H9 (cell line): ENCODE data around the gene DOK5. TPM values are rescaled to one million over a fixed set of nuclear protein-coding genes. Genes with fewer than 3 reads are reported as not detected.

ENCODE experiments used
- DNase-seq: peaks from one replicate; pipeline ENCODE4 v3.0.0-alpha.2; 2017
- H2AFZ ChIP-seq: one replicate; pipeline ENCODE4 v1.6.1; 2013; ENCODE audit warnings: mild to moderate bottlenecking, low read length, control low read depth, moderate library complexity
- H2AK5ac ChIP-seq: 2 replicates; pipeline ENCODE4 v1.6.1; 2013; ENCODE audit warnings: low read length, control low read depth, mixed read lengths; ENCODE audit not compliant: insufficient read length
- H2BK120ac ChIP-seq: one replicate; pipeline ENCODE4 v1.6.1; 2013; ENCODE audit warnings: low read depth, mild to moderate bottlenecking, low read length, control low read depth, inconsistent platforms; ENCODE audit not compliant: poor library complexity, severe bottlenecking
- H2BK12ac ChIP-seq: 2 replicates; pipeline ENCODE4 v1.6.1; 2013; ENCODE audit warnings: low read length, control low read depth, mixed read lengths, low read depth; ENCODE audit not compliant: insufficient read length
- H2BK15ac ChIP-seq: 2 replicates; pipeline ENCODE4 v1.6.1; 2013; ENCODE audit warnings: low read depth, low read length, control low read depth
- H2BK20ac ChIP-seq: one replicate; pipeline ENCODE4 v1.6.1; 2013; ENCODE audit warnings: low read depth, mild to moderate bottlenecking, low read length, control low read depth, inconsistent platforms; ENCODE audit not compliant: poor library complexity, severe bottlenecking
- H2BK5ac ChIP-seq: 2 replicates; pipeline ENCODE4 v1.6.1; 2013; ENCODE audit warnings: low read length, control low read depth, mixed read lengths; ENCODE audit not compliant: insufficient read length
- H3K14ac ChIP-seq: 2 replicates; pipeline ENCODE4 v1.6.1; 2013; ENCODE audit warnings: low read length, control low read depth; ENCODE audit not compliant: insufficient read depth
- H3K18ac ChIP-seq: 2 replicates; pipeline ENCODE4 v1.6.1; 2013; ENCODE audit warnings: low read depth, mild to moderate bottlenecking, mixed read lengths, low read length, control low read depth; ENCODE audit not compliant: insufficient read length
- H3K23ac ChIP-seq: 2 replicates; pipeline ENCODE4 v1.6.1; 2013; ENCODE audit warnings: low read length, control low read depth, mixed read lengths, low read depth; ENCODE audit not compliant: insufficient read length
- H3K23me2 ChIP-seq: 2 replicates; pipeline ENCODE4 v1.6.1; 2013; ENCODE audit warnings: low read depth, mild to moderate bottlenecking, mixed read lengths, low read length, control low read depth; ENCODE audit not compliant: insufficient read length, poor library complexity, severe bottlenecking
- H3K27ac ChIP-seq: 2 replicates; pipeline ENCODE4 v1.5.1; 2013; ENCODE audit warnings: low read length, control low read depth, mixed read lengths, low read depth; ENCODE audit not compliant: insufficient read length
- H3K27me3 ChIP-seq: 2 replicates; pipeline ENCODE4 v1.6.1; 2013; ENCODE audit warnings: low read length, control low read depth, inconsistent platforms; ENCODE audit not compliant: insufficient read depth
- H3K4ac ChIP-seq: 2 replicates; pipeline ENCODE4 v1.6.1; 2013; ENCODE audit warnings: low read depth, mild to moderate bottlenecking, control low read depth, inconsistent platforms, low read length, moderate library complexity
- H3K4me1 ChIP-seq: 2 replicates; pipeline ENCODE4 v1.6.1; 2013; ENCODE audit warnings: low read length, control low read depth, inconsistent platforms; ENCODE audit not compliant: insufficient read depth
- H3K4me2 ChIP-seq: 2 replicates; pipeline ENCODE4 v1.6.1; 2013; ENCODE audit warnings: low read length, control low read depth, mixed read lengths; ENCODE audit not compliant: insufficient read length, insufficient read depth
- H3K56ac ChIP-seq: 2 replicates; pipeline ENCODE4 v1.6.1; 2013; ENCODE audit warnings: low read depth, mild to moderate bottlenecking, mixed read lengths, low read length, control low read depth; ENCODE audit not compliant: insufficient read length
- H3K79me1 ChIP-seq: 2 replicates; pipeline ENCODE4 v1.6.1; 2013; ENCODE audit warnings: low read depth, mild to moderate bottlenecking, moderate library complexity, low read length, control low read depth, inconsistent platforms; ENCODE audit not compliant: insufficient read depth, poor library complexity, severe bottlenecking
- H3K79me2 ChIP-seq: 2 replicates; pipeline ENCODE4 v1.6.1; 2013; ENCODE audit warnings: low read length, control low read depth, inconsistent platforms; ENCODE audit not compliant: insufficient read depth
- H3K9ac ChIP-seq: 2 replicates; pipeline ENCODE4 v1.6.1; 2013; ENCODE audit warnings: low read length, control low read depth, mixed read lengths; ENCODE audit not compliant: insufficient read length; ENCODE audit errors: extremely low read depth
- H3K9me3 ChIP-seq: one replicate; pipeline ENCODE4 v1.6.1; 2013; ENCODE audit warnings: low read depth, low read length, inconsistent platforms; ENCODE audit not compliant: control insufficient read depth
- H3T11ph ChIP-seq: one replicate; pipeline ENCODE4 v1.6.1; 2013; ENCODE audit warnings: mild to moderate bottlenecking, low read length, control low read depth, inconsistent platforms
- H4K20me1 ChIP-seq: one replicate; pipeline ENCODE4 v1.6.1; 2013; ENCODE audit not compliant: control insufficient read depth, insufficient read length, insufficient read depth
- H4K5ac ChIP-seq: 2 replicates; pipeline ENCODE4 v1.6.1; 2013; ENCODE audit warnings: low read depth, mild to moderate bottlenecking, mixed read lengths, low read length, control low read depth; ENCODE audit not compliant: insufficient read length
- H4K8ac ChIP-seq: replicated peaks from 2 replicates; pipeline ENCODE4 v1.6.1; 2013; ENCODE audit warnings: low read length, control low read depth, mixed read lengths, low read depth; ENCODE audit not compliant: insufficient read length
- H4K91ac ChIP-seq: 2 replicates; pipeline ENCODE4 v1.6.1; 2013; ENCODE audit warnings: low read depth, mild to moderate bottlenecking, moderate library complexity, mixed read lengths, low read length, control low read depth; ENCODE audit not compliant: insufficient read length
- H3K27ac Mint-ChIP-seq, 3 experiments: 2 replicates in 2 of 3; 3 replicates in 1 of 3; pipeline ENCODE4 v1.8.0; 2020 to 2021; ENCODE audit warnings: mixed read lengths in 3 of 3, mild to moderate bottlenecking in 1 of 3, moderate library complexity in 1 of 3
- H3K27me3 Mint-ChIP-seq: 2 replicates; pipeline ENCODE4 v1.8.0; 2021; ENCODE audit warnings: low read depth, mild to moderate bottlenecking, moderate library complexity, mixed read lengths
- H3K36me3 Mint-ChIP-seq, 3 experiments: 2 replicates in 2 of 3; 3 replicates in 1 of 3; pipeline ENCODE4 v1.8.0; 2020 to 2021; ENCODE audit warnings: low read depth in 3 of 3, mixed read lengths in 3 of 3; ENCODE audit not compliant: insufficient read depth in 1 of 3
- H3K4me1 Mint-ChIP-seq, 2 experiments: 2 replicates each; pipeline ENCODE4 v1.8.0; 2020; ENCODE audit warnings: mixed read lengths in 2 of 2
- H3K4me3 Mint-ChIP-seq, 2 experiments: 2 replicates in 1 of 2; 3 replicates in 1 of 2; pipeline ENCODE4 v1.8.0; 2020 to 2021; ENCODE audit warnings: mild to moderate bottlenecking in 2 of 2, mixed read lengths in 2 of 2, moderate library complexity in 1 of 2
- H3K9me3 Mint-ChIP-seq, 2 experiments: 2 replicates in 1 of 2; 3 replicates in 1 of 2; pipeline ENCODE4 v1.8.0; 2020; ENCODE audit warnings: mild to moderate bottlenecking in 2 of 2, mixed read lengths in 2 of 2, moderate library complexity in 1 of 2
- WGBS: extraction: QIAGEN DNeasy Blood & Tissue Kit; methylation state at CpG from one replicate; pipeline ENCODE4 v1.1.7; 2013; ENCODE audit warnings: missing lambda C conversion rate, low lambda C conversion rate, mixed read lengths; ENCODE audit not compliant: insufficient read length; ENCODE audit errors: extremely low coverage; 5-methylcytosine and 5-hydroxymethylcytosine counted together
- total RNA-seq: library from RNA; stranded (reverse); gene quantifications from 2 replicates; pipeline ENCODE4 v1.2.1, GENCODE V29; 2021
- TF ChIP-seq, protein P1 (sequence below): fragments of 200-600 bp; sonication (generic); conservative IDR thresholded peaks from 3 replicates; pipeline ENCODE4 v1.8.0; 2021; ENCODE audit warnings: antibody characterized with exemption, mild to moderate bottlenecking

The DOK5 gene
- total RNA-seq, 1 experiment from 2014 or later, result 4.5 TPM

DNA sequence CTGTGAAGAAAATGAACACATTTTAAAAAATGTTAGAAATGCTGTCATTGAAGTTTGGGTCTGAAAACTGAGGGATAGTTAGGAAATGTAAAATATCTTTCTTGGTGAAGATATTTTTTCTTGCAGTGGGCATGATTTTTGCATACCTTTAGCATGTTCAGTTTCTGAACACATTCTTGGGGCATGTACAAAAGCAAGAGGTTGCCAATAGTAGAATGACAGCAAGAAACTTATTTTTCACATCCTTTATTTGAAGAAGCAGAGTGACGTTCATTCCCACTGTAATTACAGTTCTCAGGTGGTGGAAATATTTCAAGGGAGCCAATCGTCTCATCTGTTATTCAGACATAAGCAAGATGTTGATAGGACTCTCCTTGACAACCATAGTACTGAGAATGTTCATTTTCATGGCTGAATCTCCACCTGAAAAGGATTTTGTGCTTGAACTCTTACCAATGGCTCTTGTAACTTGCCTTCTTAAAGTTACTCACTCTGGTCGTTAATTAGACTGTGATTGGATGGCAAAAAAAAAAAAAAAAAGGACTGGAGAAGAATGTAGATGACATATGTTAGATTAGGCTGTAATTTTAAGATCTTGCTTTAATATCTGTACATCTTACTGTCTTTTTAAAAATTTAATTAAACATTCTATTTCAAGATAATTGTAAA, 74.4 kb downstream of the DOK5 start:
- H3K27me3 Mint-ChIP-seq, result no peaks in the 10 kb centered on the region

More for the DNA sequence above, 74.4 kb downstream of the DOK5 start:
- H3K79me1 ChIP-seq, result no peaks in the 10 kb centered on the region
- H3K56ac ChIP-seq, result no peak overlapping the region
- H3K79me2 ChIP-seq, result no peaks in the 10 kb centered on the region
- Mint-ChIP-seq H3K4me3 (no peak overlapping the region), H3K4me1 (peaks cover 12 to 14% of the 10 kb centered on the region in 2 experiments), H3K27ac (no peak overlapping the region), H3K36me3 (peaks cover 0 to 4% (median 0%) of the 10 kb centered on the region in 3 experiments; a peak in 3 of 7 replicates), H3K9me3 (peaks cover 0 to under 1% of the 10 kb centered on the region in 2 experiments; a peak in 2 of 5 replicates)
- H3K27me3 ChIP-seq, result no peaks in the 10 kb centered on the region
- H3K27ac ChIP-seq, result no peak overlapping the region
- H2BK120ac ChIP-seq, result no peak overlapping the region
- H2AK5ac ChIP-seq, result no peak overlapping the region
- TF ChIP-seq, protein P1, sequence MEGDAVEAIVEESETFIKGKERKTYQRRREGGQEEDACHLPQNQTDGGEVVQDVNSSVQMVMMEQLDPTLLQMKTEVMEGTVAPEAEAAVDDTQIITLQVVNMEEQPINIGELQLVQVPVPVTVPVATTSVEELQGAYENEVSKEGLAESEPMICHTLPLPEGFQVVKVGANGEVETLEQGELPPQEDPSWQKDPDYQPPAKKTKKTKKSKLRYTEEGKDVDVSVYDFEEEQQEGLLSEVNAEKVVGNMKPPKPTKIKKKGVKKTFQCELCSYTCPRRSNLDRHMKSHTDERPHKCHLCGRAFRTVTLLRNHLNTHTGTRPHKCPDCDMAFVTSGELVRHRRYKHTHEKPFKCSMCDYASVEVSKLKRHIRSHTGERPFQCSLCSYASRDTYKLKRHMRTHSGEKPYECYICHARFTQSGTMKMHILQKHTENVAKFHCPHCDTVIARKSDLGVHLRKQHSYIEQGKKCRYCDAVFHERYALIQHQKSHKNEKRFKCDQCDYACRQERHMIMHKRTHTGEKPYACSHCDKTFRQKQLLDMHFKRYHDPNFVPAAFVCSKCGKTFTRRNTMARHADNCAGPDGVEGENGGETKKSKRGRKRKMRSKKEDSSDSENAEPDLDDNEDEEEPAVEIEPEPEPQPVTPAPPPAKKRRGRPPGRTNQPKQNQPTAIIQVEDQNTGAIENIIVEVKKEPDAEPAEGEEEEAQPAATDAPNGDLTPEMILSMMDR, result no peak
- H3K9me3 ChIP-seq, result no peaks in the 10 kb centered on the region
- H4K5ac ChIP-seq, result no peak overlapping the region
- no CpG with 5 or more reads among the region's 3 CpGs for WGBS
- no peak overlapping the region for H4K91ac ChIP-seq
- no peak overlapping the region for H2AFZ ChIP-seq
- no peak overlapping the region for H3K18ac ChIP-seq
- H3K23ac ChIP-seq, result no peak overlapping the region
- no peak overlapping the region for H3K9ac ChIP-seq
- H3K23me2 ChIP-seq, result no peaks in the 10 kb centered on the region
- H2BK5ac ChIP-seq, result no peak overlapping the region
- no peaks in the 10 kb centered on the region; the same call in 1 of the 2 replicates for H3K4me1 ChIP-seq
- H3K4ac ChIP-seq, result no peak overlapping the region
- no peak overlapping the region for H4K8ac ChIP-seq
- H2BK15ac ChIP-seq, result no peak overlapping the region
- no peak for DNase-seq
- H3K14ac ChIP-seq, result no peak overlapping the region
- H3K4me2 ChIP-seq, result no peak overlapping the region
- no peaks in the 10 kb centered on the region for H4K20me1 ChIP-seq
- H3T11ph ChIP-seq, result no peak overlapping the region
- no peak overlapping the region for H2BK12ac ChIP-seq
- no peak overlapping the region for H2BK20ac ChIP-seq
